MCF 10A (cell line): ENCODE results near the gene TMUB1. TPM values are rescaled to one million over a fixed set of nuclear protein-coding genes. Genes with fewer than 3 reads are reported as not detected.

Experiments used
- BruUV-seq: library from RNA; stranded (reverse); fragments of 400-500 nt; replicated peaks from 2 replicates; lab custom pipeline; 2021; lab: Mats Ljungman, UMichigan
- CTCF ChIA-PET: fragments of 300-600 bp; sonication (Branson Sonifier 250); formaldehyde crosslinking; extraction: SDS; loops from one replicate; lab custom pipeline; 2021; ENCODE audit warnings: antibody characterized with exemption, inconsistent platforms; lab: Yijun Ruan, JAX
- POLR2A ChIA-PET: fragments of 300-600, 350-650 bp; sonication (Branson Sonifier 250); formaldehyde crosslinking; extraction: SDS; loops from one replicate; lab custom pipeline; 2020; ENCODE audit warnings: antibody characterized with exemption, inconsistent platforms; lab: Yijun Ruan, JAX
- DNase-seq: peaks from one replicate; pipeline ENCODE4 v3.0.0-alpha.2; 2018; ENCODE audit not compliant: unreplicated experiment
- H3K27ac Mint-ChIP-seq: one replicate; pipeline ENCODE4 v1.8.0; 2022; ENCODE audit warnings: mild to moderate bottlenecking, low read depth, mixed read lengths; ENCODE audit not compliant: unreplicated experiment
- H3K27me3 Mint-ChIP-seq: one replicate; pipeline ENCODE4 v1.8.0; 2022; ENCODE audit warnings: mixed read lengths; ENCODE audit not compliant: insufficient read depth, unreplicated experiment
- H3K36me3 Mint-ChIP-seq: one replicate; pipeline ENCODE4 v1.8.0; 2022; ENCODE audit warnings: mild to moderate bottlenecking, moderate library complexity, mixed read lengths; ENCODE audit not compliant: insufficient read depth, unreplicated experiment
- H3K4me1 Mint-ChIP-seq: one replicate; pipeline ENCODE4 v1.8.0; 2022; ENCODE audit warnings: mixed read lengths; ENCODE audit not compliant: insufficient read depth, unreplicated experiment
- H3K4me3 Mint-ChIP-seq: one replicate; pipeline ENCODE4 v1.8.0; 2022; ENCODE audit warnings: mild to moderate bottlenecking, moderate library complexity, mixed read lengths; ENCODE audit not compliant: unreplicated experiment
- H3K9me3 Mint-ChIP-seq: one replicate; pipeline ENCODE4 v1.8.0; 2022; ENCODE audit warnings: mixed read lengths; ENCODE audit not compliant: unreplicated experiment
- intact Hi-C: fragments of 100-400 bp; cut with micrococcal nuclease; formaldehyde crosslinking; loops from 2 replicates; pipeline ENCODE4 v1.14.1; 2022
- total RNA-seq: library from RNA; stranded (reverse); gene quantifications from 2 replicates; pipeline ENCODE4 v1.2.3, GENCODE V29; 2022
- TF ChIP-seq, protein P1 (sequence below): fragments of 200-600 bp; IDR thresholded peaks from one replicate; pipeline ENCODE4 v1.8.0; 2022; ENCODE audit warnings: antibody characterized with exemption, mild to moderate bottlenecking; ENCODE audit not compliant: unreplicated experiment

Gene TMUB1
- total RNA-seq, 1 experiment from 2014 or later, result 30.1 TPM

DNA sequence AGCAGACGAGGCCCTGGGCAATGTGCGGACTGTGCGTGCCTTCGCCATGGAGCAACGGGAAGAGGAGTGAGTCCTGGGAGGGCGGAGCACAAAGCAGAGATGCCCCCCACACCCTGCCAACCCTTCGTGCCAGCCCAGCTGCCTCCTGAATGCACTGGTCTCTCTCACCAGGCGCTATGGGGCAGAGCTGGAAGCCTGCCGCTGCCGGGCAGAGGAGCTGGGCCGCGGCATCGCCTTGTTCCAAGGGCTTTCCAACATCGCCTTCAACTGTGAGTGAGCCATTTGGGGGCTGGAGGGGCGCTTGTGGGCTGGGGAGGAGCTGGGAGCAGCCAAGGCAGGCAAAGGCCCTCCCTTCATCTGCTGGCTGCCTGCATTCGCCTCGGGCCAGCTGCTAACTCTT lies 47.4 kb downstream of the TMUB1 start:
- ChIA-PET POLR2A (no interaction called here), CTCF (interaction anchor here (0.7 to 1.2 kb wide), 2 partner anchors 27 to 131 kb away, joined by 3 read pairs; no protein-coding TSS in a partner anchor)
- intact Hi-C loops, result no loop called here
- Mint-ChIP-seq H3K4me1 (peaks cover 15% of the 10 kb centered on the region), H3K4me3 (no peak overlapping the region), H3K27me3 (no peaks in the 10 kb centered on the region), H3K27ac (no peak overlapping the region), H3K9me3 (no peaks in the 10 kb centered on the region), H3K36me3 (peaks cover 27% of the 10 kb centered on the region)
- TF ChIP-seq, protein P1, sequence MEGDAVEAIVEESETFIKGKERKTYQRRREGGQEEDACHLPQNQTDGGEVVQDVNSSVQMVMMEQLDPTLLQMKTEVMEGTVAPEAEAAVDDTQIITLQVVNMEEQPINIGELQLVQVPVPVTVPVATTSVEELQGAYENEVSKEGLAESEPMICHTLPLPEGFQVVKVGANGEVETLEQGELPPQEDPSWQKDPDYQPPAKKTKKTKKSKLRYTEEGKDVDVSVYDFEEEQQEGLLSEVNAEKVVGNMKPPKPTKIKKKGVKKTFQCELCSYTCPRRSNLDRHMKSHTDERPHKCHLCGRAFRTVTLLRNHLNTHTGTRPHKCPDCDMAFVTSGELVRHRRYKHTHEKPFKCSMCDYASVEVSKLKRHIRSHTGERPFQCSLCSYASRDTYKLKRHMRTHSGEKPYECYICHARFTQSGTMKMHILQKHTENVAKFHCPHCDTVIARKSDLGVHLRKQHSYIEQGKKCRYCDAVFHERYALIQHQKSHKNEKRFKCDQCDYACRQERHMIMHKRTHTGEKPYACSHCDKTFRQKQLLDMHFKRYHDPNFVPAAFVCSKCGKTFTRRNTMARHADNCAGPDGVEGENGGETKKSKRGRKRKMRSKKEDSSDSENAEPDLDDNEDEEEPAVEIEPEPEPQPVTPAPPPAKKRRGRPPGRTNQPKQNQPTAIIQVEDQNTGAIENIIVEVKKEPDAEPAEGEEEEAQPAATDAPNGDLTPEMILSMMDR, result no peak
- no TSS peak for BruUV-seq
- no peak for DNase-seq

DNA sequence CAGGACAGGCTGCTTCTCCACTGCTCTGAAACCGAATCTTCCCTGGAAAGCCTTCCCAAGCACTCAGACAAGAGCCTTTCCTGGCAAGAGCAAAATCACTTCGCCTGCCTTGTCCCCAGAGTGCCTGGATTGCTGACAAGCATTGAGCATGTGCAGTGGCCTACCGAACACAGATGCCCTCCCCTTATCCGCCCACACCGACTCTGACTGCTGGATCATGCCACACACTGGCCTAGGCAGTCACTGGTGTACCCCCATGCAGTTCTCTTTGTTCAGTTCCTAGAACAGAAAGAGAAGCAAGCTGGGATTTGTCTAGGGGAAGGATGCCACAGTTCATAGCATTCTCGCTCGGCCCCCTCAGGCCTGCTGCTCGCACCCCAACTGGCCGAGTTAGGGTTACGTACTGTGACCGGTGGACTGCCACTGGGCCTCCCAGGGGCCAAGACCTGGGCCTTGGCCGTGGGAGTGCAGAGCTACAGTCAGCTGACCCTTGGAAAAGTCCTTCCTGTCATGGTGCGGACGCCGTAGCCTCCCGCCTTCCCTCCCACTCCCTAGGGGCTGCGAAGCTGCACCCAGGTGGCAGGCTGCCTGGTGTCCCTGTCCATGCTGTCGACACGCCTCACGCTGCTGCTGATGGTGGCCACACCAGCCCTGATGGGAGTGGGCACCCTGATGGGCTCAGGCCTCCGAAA lies 48.1 kb downstream of the TMUB1 start:
- BruUV-seq, result no TSS peak
- intact Hi-C loops, result no loop called here
- peaks cover 15% of the 10 kb centered on the region for H3K4me1 Mint-ChIP-seq
- no peaks in the 10 kb centered on the region for H3K9me3 Mint-ChIP-seq
- no peak overlapping the region for H3K4me3 Mint-ChIP-seq
- ChIA-PET CTCF (no interaction called here), POLR2A (no interaction called here)
- no peak overlapping the region for H3K27ac Mint-ChIP-seq
- TF ChIP-seq, protein P1, result no peak
- H3K36me3 Mint-ChIP-seq, result peaks cover 25% of the 10 kb centered on the region
- DNase-seq, result no peak
- H3K27me3 Mint-ChIP-seq, result no peaks in the 10 kb centered on the region

DNA sequence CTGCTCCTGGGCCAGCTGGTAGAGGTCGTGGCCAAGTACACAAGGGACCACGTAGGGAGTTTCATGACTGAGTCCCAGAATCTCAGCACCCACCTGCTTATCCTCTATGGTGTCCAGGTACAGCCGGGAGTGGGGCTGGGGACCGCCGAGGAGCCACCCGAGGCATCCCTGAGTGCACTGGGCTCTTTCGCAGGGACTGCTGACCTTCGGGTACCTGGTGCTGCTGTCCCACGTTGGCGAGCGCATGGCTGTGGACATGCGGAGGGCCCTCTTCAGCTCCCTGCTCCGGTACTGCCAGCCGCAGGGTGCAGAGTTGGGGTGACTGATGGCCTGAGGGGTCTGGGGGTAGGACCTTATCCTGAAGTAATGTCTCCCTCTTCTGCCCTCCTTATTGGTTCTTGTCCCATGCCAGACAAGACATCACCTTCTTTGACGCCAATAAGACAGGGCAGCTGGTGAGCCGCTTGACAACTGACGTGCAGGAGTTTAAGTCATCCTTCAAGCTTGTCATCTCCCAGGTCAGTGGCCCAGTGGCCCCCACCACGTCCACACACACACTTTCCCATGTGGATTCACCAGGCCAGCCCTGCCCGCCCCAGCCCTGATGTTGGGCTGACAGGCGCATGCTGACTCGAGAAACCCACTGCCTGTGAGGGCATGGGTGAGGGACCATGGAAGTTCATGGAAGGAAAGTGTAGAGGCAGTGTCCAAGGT lies 48.8 kb downstream of the TMUB1 start:
- Mint-ChIP-seq H3K4me1 (peaks cover 15% of the 10 kb centered on the region), H3K36me3 (peaks cover 18% of the 10 kb centered on the region), H3K9me3 (no peaks in the 10 kb centered on the region), H3K27ac (no peak overlapping the region), H3K27me3 (no peaks in the 10 kb centered on the region), H3K4me3 (no peak overlapping the region)
- TF ChIP-seq, protein P1, result no peak
- CTCF ChIA-PET, result interaction anchor here (0.6 to 0.8 kb wide), 4 partner anchors 53 to 281 kb away, joined by 3 to 4 read pairs (median 3); no protein-coding TSS in a partner anchor
- POLR2A ChIA-PET, result no interaction called here
- no TSS peak for BruUV-seq
- no peak for DNase-seq
- intact Hi-C loops, result no loop called here

DNA sequence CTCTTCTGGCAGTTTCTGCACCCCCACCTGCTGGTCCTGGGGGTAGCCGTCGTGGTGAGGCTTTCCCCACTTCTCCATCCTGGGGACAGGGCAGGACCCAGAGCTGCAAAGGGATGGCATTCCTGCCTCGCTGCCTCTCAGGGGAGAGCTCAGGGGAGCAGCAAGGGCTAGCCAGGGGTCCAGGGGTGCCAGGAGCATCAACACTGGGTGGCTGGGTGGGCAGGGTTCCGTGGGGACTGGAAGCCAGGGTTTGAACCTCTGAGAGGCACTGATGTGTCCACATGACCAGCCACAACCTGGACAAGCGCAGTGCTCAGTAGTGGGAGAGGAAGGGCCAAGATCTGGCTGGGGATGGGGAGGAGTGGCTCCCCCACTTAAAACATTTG lies 49.4 kb downstream of the TMUB1 start:
- H3K27ac Mint-ChIP-seq, result no peak overlapping the region
- BruUV-seq, result no TSS peak
- H3K4me3 Mint-ChIP-seq, result no peak overlapping the region
- POLR2A ChIA-PET, result interaction anchor here (0.6 kb wide), 1 partner anchor 44 kb away, joined by 3 read pairs; no protein-coding TSS in a partner anchor
- H3K36me3 Mint-ChIP-seq, result peaks cover 20% of the 10 kb centered on the region
- DNase-seq, result no peak
- CTCF ChIA-PET, result interaction anchor here (0.7 to 0.8 kb wide), 3 partner anchors 54 to 136 kb away, joined by 3 to 4 read pairs (median 3); no protein-coding TSS in a partner anchor
- peaks cover 13% of the 10 kb centered on the region for H3K4me1 Mint-ChIP-seq
- intact Hi-C loops, result no loop called here
- no peaks in the 10 kb centered on the region for H3K27me3 Mint-ChIP-seq
- TF ChIP-seq, protein P1, result no peak
- H3K9me3 Mint-ChIP-seq, result no peaks in the 10 kb centered on the region
